Mesendoderm (in vitro differentiated cells): ENCODE data around the gene ZNF606.

ENCODE experiments used
- DNase-seq: peaks from one replicate; pipeline ENCODE4 v3.0.0; 2013
- H2AK5ac ChIP-seq: 2 replicates; pipeline ENCODE4 v1.6.1; 2013; ENCODE audit warnings: low read length, inconsistent platforms
- H2BK120ac ChIP-seq: 2 replicates; pipeline ENCODE4 v1.6.1; 2013; ENCODE audit warnings: low read depth, mild to moderate bottlenecking, low read length, moderate library complexity, mixed read lengths
- H2BK15ac ChIP-seq: replicated peaks from 2 replicates; pipeline ENCODE4 v1.6.1; 2013; ENCODE audit warnings: low read depth, mild to moderate bottlenecking, moderate library complexity
- H2BK5ac ChIP-seq: 2 replicates; pipeline ENCODE4 v1.6.1; 2013; ENCODE audit warnings: low read length, inconsistent platforms
- H3K18ac ChIP-seq: 2 replicates; pipeline ENCODE4 v1.6.1; 2013; ENCODE audit warnings: mild to moderate bottlenecking, low read length, mixed read lengths
- H3K23ac ChIP-seq: one replicate; pipeline ENCODE4 v1.6.1; 2013; ENCODE audit warnings: low read length
- H3K27ac ChIP-seq: 2 replicates; pipeline ENCODE4 v1.5.1; 2013; ENCODE audit warnings: low read depth, mild to moderate bottlenecking, inconsistent platforms, low read length, moderate library complexity
- H3K27me3 ChIP-seq: 2 replicates; pipeline ENCODE4 v1.6.1; 2013; ENCODE audit warnings: low read length, control low read depth, mild to moderate bottlenecking, inconsistent platforms; ENCODE audit not compliant: insufficient read depth, poor library complexity
- H3K36me3 ChIP-seq: 2 replicates; pipeline ENCODE4 v1.6.1; 2013; ENCODE audit warnings: low read length, inconsistent platforms; ENCODE audit not compliant: control insufficient read depth, insufficient read depth
- H3K4ac ChIP-seq: one replicate; pipeline ENCODE4 v1.6.1; 2013; ENCODE audit warnings: low read depth, mild to moderate bottlenecking, low read length, moderate library complexity
- H3K4me1 ChIP-seq: 2 replicates; pipeline ENCODE4 v1.6.1; 2013; ENCODE audit warnings: low read depth, low read length, inconsistent platforms; ENCODE audit not compliant: control insufficient read depth
- H3K4me2 ChIP-seq: 2 replicates; pipeline ENCODE4 v1.6.1; 2013; ENCODE audit warnings: low read length
- H3K4me3 ChIP-seq: 2 replicates; pipeline ENCODE4 v1.5.1; 2013; ENCODE audit warnings: mild to moderate bottlenecking, low read length
- H3K56ac ChIP-seq: one replicate; pipeline ENCODE4 v1.6.1; 2013; ENCODE audit warnings: low read length
- H3K79me1 ChIP-seq: 2 replicates; pipeline ENCODE4 v1.6.1; 2013; ENCODE audit warnings: low read length, inconsistent platforms
- H3K79me2 ChIP-seq: 2 replicates; pipeline ENCODE4 v1.6.1; 2013; ENCODE audit warnings: mild to moderate bottlenecking, low read length; ENCODE audit not compliant: control insufficient read depth, insufficient read depth
- H3K9ac ChIP-seq: 2 replicates; pipeline ENCODE4 v1.6.1; 2013; ENCODE audit warnings: low read length, inconsistent platforms
- H4K5ac ChIP-seq: one replicate; pipeline ENCODE4 v1.6.1; 2013; ENCODE audit warnings: low read length
- H4K8ac ChIP-seq: one replicate; pipeline ENCODE4 v1.6.1; 2013; ENCODE audit warnings: low read depth, mild to moderate bottlenecking, control low read depth, low read length, moderate library complexity
- WGBS: extraction: QIAGEN DNeasy Blood & Tissue Kit; methylation state at CpG from one replicate; pipeline ENCODE4 v1.1.7; 2013; ENCODE audit warnings: low lambda C conversion rate, missing lambda C conversion rate; ENCODE audit not compliant: insufficient coverage; ENCODE audit errors: extremely low coverage; 5-methylcytosine and 5-hydroxymethylcytosine counted together

The ZNF606 gene

DNA sequence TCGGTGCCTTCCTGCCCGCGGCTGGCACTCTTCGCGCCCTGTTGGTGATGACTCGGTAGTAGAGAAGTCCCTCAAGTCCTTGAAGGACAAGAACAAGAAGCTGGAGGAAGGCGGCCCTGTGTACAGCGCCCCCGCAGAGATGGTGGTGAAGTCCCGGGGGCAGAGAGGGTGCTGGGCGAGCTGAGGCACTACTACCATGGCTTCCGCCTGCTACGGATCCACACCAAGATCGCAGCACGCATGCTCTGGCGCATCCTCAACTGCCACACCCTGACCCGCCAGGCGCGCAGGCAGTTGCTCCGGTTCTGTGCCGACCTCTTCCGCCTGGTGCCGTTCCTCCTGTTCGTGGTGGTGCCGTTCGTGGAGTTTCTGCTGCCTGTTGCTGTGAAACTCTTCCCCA is 42.3 kb upstream of the ZNF606 start:
- H2BK120ac ChIP-seq = no peak overlapping the region
- H3K4me1 ChIP-seq = no peaks in the 10 kb centered on the region
- no peak overlapping the region for H3K27ac ChIP-seq
- no peak overlapping the region for H4K8ac ChIP-seq
- H3K27me3 ChIP-seq = no peaks in the 10 kb centered on the region
- no peak overlapping the region for H3K4me2 ChIP-seq
- no peak overlapping the region for H2AK5ac ChIP-seq
- H4K5ac ChIP-seq = no peak overlapping the region
- no peak overlapping the region for H2BK5ac ChIP-seq
- no peak overlapping the region for H3K18ac ChIP-seq
- DNase-seq = no peak
- no peak overlapping the region for H3K23ac ChIP-seq
- no peaks in the 10 kb centered on the region for H3K36me3 ChIP-seq
- no peak overlapping the region for H3K4me3 ChIP-seq
- no peaks in the 10 kb centered on the region for H3K79me2 ChIP-seq
- no peak overlapping the region for H3K4ac ChIP-seq
- WGBS = no CpG with 5 or more reads among the region's 26 CpGs
- no peak overlapping the region for H3K56ac ChIP-seq
- H2BK15ac ChIP-seq = no peak overlapping the region
- H3K9ac ChIP-seq = no peak overlapping the region
- no peaks in the 10 kb centered on the region for H3K79me1 ChIP-seq

- H3K4me3 ChIP-seq = no peak overlapping the region
- H3K4me2 ChIP-seq = no peak overlapping the region
- H3K9ac ChIP-seq = no peak overlapping the region
- H3K27me3 ChIP-seq = no peaks in the 10 kb centered on the region
- no peak overlapping the region for H3K4ac ChIP-seq
- WGBS = no CpG with 5 or more reads among the region's 42 CpGs
- H2BK120ac ChIP-seq = no peak overlapping the region
- no peak overlapping the region for H4K5ac ChIP-seq
- no peak overlapping the region for H3K27ac ChIP-seq
- H3K36me3 ChIP-seq = no peaks in the 10 kb centered on the region
- H3K79me1 ChIP-seq = no peaks in the 10 kb centered on the region
- no peak overlapping the region for H2AK5ac ChIP-seq
- H3K23ac ChIP-seq = no peak overlapping the region
- no peak overlapping the region for H2BK15ac ChIP-seq
- no peak overlapping the region for H3K56ac ChIP-seq
- no peak overlapping the region for H4K8ac ChIP-seq
- no peaks in the 10 kb centered on the region for H3K4me1 ChIP-seq
- no peaks in the 10 kb centered on the region for H3K79me2 ChIP-seq
- no peak overlapping the region for H3K18ac ChIP-seq
- DNase-seq = no peak
- H2BK5ac ChIP-seq = no peak overlapping the region
Observed at GRCh38 chr19:58044391-58044790, 41.8 kb upstream of the ZNF606 start.

GRCh38 chr19:58042495-58043340 is 40.1 kb upstream of the ZNF606 start:
- Histone ChIP-seq H3K27me3 (no peaks in the 10 kb centered on the region), H2BK5ac (no peak overlapping the region), H3K18ac (no peak overlapping the region), H3K36me3 (no peaks in the 10 kb centered on the region), H2AK5ac (no peak overlapping the region), H3K56ac (no peak overlapping the region), H4K8ac (no peak overlapping the region), H3K23ac (no peak overlapping the region), H3K27ac (no peak overlapping the region), H3K79me1 (no peaks in the 10 kb centered on the region), H3K9ac (no peak overlapping the region), H3K4ac (no peak overlapping the region), H3K4me3 (no peak overlapping the region), H3K79me2 (no peaks in the 10 kb centered on the region), H4K5ac (no peak overlapping the region), H3K4me1 (no peaks in the 10 kb centered on the region), H3K4me2 (no peak overlapping the region), H2BK15ac (no peak overlapping the region), H2BK120ac (no peak overlapping the region)
- no CpG with 5 or more reads among the region's 54 CpGs for WGBS
- DNase-seq = peak; percentile 83

DNA sequence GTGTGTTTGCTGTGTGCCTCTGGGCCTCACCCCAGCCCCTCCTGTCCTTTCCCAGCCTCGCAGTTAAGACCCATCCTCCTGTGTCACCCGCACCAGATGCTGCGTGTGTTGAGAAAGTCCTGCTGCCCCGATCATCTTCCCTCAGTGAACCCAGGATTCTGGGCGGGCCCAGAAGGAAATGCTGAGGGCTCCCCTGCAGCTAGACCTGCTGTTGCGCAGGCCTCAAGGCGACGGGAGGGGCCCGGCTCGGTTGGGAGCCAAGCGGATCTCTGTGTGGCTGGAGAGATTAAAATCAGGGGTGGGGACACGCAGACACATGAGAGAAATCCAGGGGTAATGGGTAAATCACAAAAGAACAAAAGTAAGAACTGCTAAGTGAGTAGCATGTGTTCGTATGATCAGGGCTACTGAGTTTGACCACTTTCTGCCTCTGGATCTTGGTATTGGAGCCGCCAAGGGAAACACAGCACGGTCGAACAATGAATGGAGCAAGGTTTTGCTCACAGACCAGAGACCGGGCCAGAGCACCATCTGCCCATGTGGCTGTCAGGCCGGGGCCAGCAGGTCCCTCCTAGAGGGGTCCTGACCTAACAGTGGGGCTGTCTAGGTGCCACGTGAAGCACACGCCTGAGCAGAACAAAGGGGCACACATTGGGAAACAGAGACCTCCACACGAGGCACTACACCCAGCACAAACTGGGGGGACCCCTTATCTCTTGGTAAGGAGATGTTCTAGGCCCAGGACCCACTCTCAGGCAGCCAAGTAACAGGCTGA is 38.3 kb upstream of the ZNF606 start:
- Histone ChIP-seq H3K4me3 (no peak overlapping the region), H3K4me1 (no peaks in the 10 kb centered on the region), H3K27ac (no peak overlapping the region), H2AK5ac (no peak overlapping the region), H3K36me3 (no peaks in the 10 kb centered on the region), H2BK5ac (no peak overlapping the region), H3K4ac (no peak overlapping the region), H3K4me2 (no peak overlapping the region), H2BK15ac (no peak overlapping the region), H3K79me1 (no peaks in the 10 kb centered on the region), H3K18ac (no peak overlapping the region), H2BK120ac (no peak overlapping the region), H3K23ac (no peak overlapping the region), H4K8ac (no peak overlapping the region), H4K5ac (no peak overlapping the region), H3K79me2 (no peaks in the 10 kb centered on the region), H3K27me3 (no peaks in the 10 kb centered on the region), H3K9ac (no peak overlapping the region), H3K56ac (no peak overlapping the region)
- no CpG with 5 or more reads among the region's 21 CpGs for WGBS
- DNase-seq = no peak

DNA sequence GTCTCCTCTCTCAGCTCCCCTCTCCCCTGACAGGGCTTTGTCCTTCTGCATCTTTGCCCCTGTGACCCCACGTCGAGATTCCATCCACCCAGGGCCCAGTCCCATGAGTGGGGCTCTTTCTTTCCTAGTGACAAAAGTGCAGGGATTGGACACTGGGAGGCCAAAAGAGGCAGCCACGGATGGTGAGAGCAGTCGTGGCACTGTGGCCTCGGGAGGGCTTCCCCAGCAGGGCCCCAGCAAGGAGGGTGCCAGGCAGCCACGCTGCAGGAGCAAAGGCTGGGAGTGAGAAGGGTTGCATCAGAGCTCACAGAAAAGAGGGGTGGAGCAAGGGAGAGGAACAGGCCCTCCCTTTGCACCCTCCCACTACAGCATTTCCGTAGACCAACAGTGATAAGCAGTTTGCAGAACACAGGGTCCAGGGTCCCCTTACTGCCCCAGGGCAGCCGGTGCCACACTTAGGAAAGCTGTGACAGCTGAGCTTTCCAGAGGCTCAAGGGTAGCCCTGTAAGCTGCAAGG is 36.1 kb upstream of the ZNF606 start:
- Histone ChIP-seq H4K5ac (no peak overlapping the region), H4K8ac (no peak overlapping the region), H3K56ac (peak overlapping the region; percentile 11), H3K27ac (no peak overlapping the region), H3K18ac (no peak overlapping the region), H2BK120ac (no peak overlapping the region), H3K27me3 (no peaks in the 10 kb centered on the region), H3K79me2 (no peaks in the 10 kb centered on the region), H3K4me3 (no peak overlapping the region), H2AK5ac (no peak overlapping the region), H2BK15ac (no peak overlapping the region), H3K23ac (no peak overlapping the region), H3K4ac (no peak overlapping the region), H3K36me3 (no peaks in the 10 kb centered on the region), H2BK5ac (no peak overlapping the region), H3K9ac (no peak overlapping the region), H3K4me1 (no peaks in the 10 kb centered on the region), H3K79me1 (no peaks in the 10 kb centered on the region), H3K4me2 (no peak overlapping the region)
- peak; percentile 59 for DNase-seq
- WGBS = no CpG with 5 or more reads among the region's 8 CpGs
